ENCODE results near the gene ATP8B1.

- TF ChIP-seq RARB (CRISPR knock-in tag; IDR thresholded peaks at IDR 0.05): no peak
- no peak for TF ChIP-seq ARNTL (CRISPR knock-in tag; IDR thresholded peaks at IDR 0.05; ENCODE audit: borderline replicate concordance, low read depth)
- TF ChIP-seq, protein P1, sequence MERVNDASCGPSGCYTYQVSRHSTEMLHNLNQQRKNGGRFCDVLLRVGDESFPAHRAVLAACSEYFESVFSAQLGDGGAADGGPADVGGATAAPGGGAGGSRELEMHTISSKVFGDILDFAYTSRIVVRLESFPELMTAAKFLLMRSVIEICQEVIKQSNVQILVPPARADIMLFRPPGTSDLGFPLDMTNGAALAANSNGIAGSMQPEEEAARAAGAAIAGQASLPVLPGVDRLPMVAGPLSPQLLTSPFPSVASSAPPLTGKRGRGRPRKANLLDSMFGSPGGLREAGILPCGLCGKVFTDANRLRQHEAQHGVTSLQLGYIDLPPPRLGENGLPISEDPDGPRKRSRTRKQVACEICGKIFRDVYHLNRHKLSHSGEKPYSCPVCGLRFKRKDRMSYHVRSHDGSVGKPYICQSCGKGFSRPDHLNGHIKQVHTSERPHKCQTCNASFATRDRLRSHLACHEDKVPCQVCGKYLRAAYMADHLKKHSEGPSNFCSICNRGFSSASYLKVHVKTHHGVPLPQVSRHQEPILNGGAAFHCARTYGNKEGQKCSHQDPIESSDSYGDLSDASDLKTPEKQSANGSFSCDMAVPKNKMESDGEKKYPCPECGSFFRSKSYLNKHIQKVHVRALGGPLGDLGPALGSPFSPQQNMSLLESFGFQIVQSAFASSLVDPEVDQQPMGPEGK (CRISPR knock-in tag; IDR thresholded peaks at IDR 0.05; ENCODE audit: borderline replicate concordance): no peak
- TF ChIP-seq BACH2 (CRISPR knock-in tag; IDR thresholded peaks at IDR 0.05; ENCODE audit: borderline replicate concordance): no peak
- TF ChIP-seq TCF4 (CRISPR knock-in tag; IDR thresholded peaks at IDR 0.05; ENCODE audit: borderline replicate concordance): no peak
- TF ChIP-seq CREB5 (CRISPR knock-in tag; IDR thresholded peaks at IDR 0.05; ENCODE audit: low read depth): no peak
- TF ChIP-seq, protein P2, sequence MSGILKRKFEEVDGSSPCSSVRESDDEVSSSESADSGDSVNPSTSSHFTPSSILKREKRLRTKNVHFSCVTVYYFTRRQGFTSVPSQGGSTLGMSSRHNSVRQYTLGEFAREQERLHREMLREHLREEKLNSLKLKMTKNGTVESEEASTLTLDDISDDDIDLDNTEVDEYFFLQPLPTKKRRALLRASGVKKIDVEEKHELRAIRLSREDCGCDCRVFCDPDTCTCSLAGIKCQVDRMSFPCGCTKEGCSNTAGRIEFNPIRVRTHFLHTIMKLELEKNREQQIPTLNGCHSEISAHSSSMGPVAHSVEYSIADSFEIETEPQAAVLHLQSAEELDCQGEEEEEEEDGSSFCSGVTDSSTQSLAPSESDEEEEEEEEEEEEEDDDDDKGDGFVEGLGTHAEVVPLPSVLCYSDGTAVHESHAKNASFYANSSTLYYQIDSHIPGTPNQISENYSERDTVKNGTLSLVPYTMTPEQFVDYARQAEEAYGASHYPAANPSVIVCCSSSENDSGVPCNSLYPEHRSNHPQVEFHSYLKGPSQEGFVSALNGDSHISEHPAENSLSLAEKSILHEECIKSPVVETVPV (CRISPR knock-in tag; IDR thresholded peaks at IDR 0.05): no peak
- no peak for TF ChIP-seq ZNF8 (CRISPR knock-in tag; IDR thresholded peaks at IDR 0.05)
- no peak for TF ChIP-seq TOX (CRISPR knock-in tag; IDR thresholded peaks at IDR 0.05; ENCODE audit: borderline replicate concordance)
- TF ChIP-seq GLIS3 (CRISPR knock-in tag; IDR thresholded peaks at IDR 0.05): no peak
These were observed 50.1 kb downstream of the ATP8B1 start for GRCh38 chr18:57753063-57753462.

All from SK-N-SH treated with all-trans-retinoic acid at 6 μM for 48 hours (cell line).